ENCODE measurements around the gene CXXC5.

CXXC5 gene

DNA sequence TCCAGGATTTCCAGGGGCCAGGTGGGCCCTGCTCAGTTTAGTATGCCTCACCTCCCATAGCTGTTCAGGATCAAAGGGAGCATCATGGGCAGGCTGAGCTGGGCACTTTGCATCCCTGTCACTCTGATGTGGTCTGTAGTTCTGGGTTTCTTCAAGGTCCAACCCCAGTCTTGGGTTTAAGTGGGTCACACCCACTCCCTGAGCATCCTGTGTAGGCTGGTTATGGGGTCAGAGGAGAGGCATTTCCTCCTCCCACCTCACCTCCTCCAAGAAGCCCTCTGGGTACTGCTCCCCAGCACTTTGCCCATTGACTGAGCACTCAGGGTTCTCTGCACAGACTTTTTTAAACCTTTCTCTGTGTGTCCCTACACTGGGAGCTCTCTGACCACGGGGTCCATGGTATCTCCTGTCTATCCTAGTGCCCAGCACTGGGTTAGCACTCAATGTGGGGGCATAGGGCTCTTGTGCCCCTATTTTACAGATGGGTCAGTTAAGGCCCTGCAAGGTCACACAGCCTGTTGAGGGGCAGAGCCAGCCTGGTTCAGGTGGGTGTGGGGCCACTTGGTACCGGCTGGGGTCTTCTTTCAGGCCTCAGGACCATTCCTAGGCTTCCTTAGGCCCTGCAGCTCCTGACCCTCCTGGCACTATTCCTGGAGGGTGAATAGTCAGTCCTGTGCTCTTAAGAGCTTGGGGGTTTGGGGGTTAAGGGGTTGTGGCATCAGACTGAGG, 19.0 kb downstream of the CXXC5 start:
- DNase-seq, result no peak

- DNase-seq, result no peak
These were observed 19.5 kb downstream of the CXXC5 start for GRCh38 chr5:139667730-139668063.

DNA sequence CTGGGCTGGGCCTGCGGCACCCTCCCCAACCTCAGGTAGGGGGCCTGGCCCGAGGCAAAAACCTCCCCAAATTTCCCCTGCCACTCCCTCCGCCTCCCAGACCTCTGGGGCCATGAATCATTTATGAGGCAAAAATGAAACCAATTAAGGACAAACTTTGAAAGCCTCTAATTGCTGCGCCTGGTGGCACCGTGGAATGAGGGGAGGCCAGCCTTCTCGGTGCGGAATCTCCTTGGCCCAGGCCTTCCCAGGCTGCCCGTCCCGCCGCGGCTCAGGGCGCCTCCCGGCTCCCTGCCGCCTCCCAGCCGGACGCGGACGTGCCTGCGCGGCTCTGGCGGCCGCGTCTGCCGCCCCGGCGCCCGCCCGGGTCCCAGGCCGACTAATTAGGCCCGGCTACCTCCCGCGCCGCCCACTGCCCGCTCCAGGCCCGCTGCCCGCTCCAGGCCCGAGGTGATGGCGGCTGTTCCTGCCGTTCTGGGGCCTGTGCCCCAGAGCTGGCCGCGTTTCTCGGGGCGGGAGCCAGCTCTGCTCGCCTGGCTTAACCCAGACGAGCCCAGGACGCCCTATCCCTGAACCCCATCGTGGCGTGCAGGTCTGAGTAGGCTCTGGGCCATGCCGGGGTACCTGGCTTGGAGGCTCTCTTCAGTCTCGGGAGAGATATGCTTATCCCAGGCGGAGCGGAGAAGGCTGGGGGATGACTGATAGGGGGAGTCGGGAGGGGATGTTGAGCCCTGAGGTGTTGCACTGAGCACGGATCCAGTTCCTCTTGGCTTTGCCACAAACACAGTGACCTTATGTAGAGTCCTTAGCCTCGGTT, 20.1 kb downstream of the CXXC5 start:
- DNase-seq, result peak; percentile 59

DNA sequence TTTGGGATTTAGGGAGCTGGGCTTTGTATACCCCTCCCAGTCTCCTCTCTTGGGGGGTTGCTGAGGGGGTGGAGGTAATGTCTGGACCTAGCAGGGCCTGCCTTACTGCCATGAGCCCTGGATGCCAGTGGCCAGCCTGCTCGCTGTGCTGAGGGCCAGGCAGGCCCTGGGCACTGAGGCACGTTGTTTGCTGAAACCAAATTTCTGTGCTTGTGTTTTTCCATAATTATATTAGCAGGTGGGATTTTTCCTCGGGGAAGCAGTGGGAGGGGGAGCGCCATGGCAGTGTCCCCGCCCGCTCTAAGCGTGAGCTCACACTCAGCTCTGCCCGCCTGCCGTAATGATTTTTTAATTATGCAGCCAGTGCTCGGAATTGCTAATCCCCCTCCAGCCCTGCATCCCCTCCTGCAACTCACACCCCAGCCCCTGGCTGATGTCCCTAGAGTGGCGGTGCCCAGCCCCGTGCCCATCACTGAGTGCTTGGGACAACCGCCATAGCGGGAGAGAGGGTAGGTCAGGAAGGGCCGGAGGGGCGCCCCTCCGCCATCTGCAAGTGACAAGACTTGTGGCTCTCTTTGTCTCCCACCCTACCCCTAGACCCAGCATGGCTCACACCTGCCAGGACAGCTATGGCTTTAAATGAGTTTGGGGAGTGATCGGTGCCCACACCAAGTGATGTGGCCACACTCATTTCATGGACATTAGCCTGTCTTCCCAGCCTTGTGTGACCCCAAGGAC, 20.9 kb downstream of the CXXC5 start:
- DNase-seq, result no peak

- DNase-seq, result peak; percentile 50
These were observed 21.7 kb downstream of the CXXC5 start for GRCh38 chr5:139669662-139670368.

- peak; percentile 47 for DNase-seq
These were observed 22.4 kb downstream of the CXXC5 start for GRCh38 chr5:139670369-139671095.

DNA sequence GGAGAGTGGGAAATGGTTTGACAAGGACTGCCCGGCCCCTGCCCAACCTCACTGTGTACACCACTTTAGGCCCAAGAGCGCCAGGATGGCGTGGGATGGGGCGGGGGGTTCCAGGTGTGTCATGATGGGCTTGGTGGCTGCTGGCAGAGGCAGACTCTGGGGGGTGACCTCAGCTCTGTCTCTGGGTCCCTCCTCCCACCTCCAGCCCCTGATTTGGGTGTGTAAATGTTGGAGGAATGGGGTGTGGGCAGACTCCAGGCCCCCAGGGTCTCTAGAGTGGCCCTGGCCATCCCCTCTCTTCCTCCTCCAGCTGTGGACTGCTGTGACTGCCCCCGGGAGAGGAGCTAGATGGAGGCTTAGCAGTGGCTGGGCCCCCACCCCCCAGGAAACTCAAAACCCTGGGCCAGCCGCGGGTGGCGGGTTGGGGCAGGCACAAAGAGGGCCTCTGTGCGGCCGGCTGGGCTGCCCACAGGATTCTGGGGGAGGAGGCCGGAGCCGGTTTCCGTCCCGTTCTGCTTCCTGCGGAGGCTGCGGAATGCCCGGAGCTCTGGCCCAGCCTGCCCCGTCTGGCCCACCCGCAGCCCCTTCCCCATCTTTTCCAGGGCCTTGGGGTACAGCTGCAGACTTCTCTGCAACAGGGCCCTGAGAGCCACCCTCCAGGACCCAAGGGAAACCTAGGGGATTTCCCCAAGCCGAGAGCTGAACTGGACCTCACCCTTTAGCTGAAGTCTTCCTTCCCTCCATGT, 23.1 kb downstream of the CXXC5 start:
- no peak for DNase-seq

DNA sequence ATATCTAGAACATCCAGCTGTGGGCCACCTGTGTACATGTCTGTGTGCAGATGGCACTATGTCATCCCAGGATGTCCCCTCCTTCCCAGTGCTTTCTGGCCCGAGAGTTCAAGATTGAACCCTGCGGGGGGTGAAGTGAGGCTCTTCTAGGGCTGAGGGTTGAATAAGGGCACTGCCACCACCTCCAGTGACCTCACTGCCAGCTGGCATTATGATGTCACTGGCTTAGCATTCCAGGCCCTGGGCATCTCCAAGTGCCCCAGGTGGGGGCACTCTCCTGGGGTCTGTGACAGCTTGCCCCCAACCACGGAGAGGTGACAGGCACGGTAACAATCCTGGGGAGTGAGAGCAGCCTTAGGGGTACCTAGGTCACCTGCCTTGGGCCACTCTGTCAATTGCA, 27.1 kb downstream of the CXXC5 start:
- no peak for DNase-seq

GRCh38 chr5:139675825-139676224, 27.7 kb downstream of the CXXC5 start:
- DNase-seq, result no peak

GRCh38 chr5:139676406-139676805, 28.3 kb downstream of the CXXC5 start:
- no peak for DNase-seq

DNA sequence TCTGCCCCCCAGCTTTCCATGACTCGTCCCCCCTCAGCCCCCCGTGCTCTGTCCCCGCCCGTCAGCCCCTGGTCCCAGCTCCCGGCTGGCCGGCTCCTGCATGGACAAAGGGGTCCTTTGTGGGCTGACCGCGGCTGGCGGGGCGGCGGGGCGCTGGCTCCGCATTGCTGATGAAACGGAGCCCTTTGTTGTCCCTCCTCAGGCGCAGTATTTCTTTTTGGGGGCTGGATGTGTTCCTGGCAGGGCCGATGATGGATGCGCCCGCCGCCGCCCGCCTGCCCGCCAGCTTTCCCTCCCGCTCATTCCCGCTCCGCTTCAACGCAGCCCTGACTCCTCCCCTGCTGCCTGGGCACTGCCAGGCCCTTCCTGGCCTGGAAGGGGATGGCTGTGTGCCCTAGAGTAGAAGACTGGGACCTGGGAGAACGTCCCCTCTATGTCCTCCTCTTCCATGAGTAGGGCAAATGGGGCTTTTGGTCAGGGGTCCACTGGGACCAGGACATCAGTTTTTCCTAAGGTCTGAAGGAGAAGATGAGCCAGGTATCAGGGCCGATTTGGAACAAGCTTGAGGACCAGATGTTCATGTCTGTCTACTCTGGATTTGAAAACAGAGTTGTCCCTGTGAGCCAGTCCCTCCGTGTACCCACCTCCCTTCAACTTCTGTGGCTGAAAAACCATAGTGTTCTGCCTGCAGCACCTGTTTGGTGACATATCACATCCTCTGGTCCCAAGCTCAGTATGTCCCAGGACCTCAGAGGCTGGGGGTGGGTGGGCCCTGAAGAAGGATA, 29.0 kb downstream of the CXXC5 start:
- DNase-seq, result no peak

GRCh38 chr5:139677736-139678613, 29.8 kb downstream of the CXXC5 start:
- DNase-seq, result no peak

- DNase-seq, result no peak
These were observed 30.9 kb downstream of the CXXC5 start for GRCh38 chr5:139678751-139679750.

- DNase-seq, result no peak
These were observed 32.4 kb downstream of the CXXC5 start for GRCh38 chr5:139680368-139681111.

- no peak for DNase-seq
These were observed 32.9 kb downstream of the CXXC5 start for GRCh38 chr5:139681112-139681458.

DNA sequence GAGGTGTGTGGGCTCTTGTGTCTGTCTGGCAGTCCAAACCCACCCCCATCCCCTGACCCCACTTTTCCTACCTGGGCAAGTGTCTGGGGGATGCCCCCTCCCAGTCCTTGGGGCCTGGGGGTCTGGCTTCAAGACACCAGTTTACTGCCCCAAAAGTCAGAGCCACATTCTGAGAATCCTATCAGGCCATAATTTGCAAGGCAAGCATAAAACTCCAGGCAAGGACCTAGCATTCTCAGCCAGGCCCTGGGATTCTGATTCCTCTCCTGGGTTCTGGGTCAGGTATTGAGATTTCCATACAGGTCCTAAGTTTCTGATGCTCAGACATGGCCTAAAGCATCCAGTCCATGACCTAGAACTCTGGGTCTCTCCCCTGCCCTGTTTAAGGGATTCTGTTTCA, 33.3 kb downstream of the CXXC5 start:
- DNase-seq, result no peak

DNA sequence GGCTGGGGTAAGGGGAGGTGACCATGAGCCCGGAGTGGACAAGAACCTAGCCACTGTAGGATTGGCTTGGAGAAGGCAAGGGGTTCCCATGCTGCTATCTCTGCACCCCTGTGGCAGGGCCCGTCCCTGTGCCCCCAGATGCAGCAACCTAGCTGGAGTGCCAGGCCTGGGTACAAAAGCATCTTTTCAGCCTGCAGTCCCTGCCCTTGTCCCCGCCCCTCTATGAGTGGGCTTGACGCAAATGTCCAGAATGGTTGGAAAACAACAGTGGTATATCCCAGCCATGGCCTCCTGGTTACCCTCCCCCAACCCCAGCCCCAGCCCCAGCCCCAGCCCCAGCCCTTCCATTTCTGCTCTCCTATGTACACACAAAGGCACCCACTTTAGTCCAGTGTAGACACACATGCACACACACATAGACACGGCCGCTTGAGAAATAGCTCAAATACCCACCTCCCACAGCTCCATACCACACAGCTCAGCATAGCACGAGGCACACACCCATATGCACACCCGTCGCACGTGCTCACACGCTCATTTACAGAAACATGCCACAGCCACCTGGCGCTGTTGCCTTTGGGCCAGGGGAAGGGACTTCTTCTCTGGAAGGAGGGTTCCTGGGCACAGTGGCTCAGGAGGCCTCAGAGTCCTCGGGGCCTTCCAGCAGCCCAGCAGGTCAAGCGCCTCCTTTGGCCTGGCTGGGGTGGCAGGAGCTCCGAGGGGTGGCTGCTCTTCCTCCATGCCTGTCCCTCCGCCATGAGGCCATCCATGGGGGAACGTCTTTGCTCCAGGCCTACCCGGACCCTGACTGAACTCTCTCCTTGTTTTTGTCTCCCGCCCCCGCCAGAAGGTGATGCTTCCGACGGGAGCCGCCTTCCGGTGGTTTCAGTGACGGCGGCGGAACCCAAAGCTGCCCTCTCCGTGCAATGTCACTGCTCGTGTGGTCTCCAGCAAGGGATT, 34.1 kb downstream of the CXXC5 start:
- no peak for DNase-seq

All from stimulated activated CD8-positive, alpha-beta memory T cell treated with anti-CD3 and anti-CD28 coated beads, Interleukin-4, amount 100 ng/mL, for 48 hours (primary cell).